Hepatocyte (in vitro differentiated cells): ENCODE data around the gene GIPC2. TPM values are rescaled to one million over a fixed set of nuclear protein-coding genes. Genes with fewer than 3 reads are reported as not detected.

ENCODE experiments used
- DNase-seq: peaks from one replicate; pipeline ENCODE4 v3.0.0-alpha.2; 2016; ENCODE audit warnings: low spot score
- H2AFZ ChIP-seq: fragments of 200-600 bp; sonication (generic); 2 replicates; pipeline ENCODE4 v1.6.0; 2016; ENCODE audit warnings: antibody characterized with exemption, mild to moderate bottlenecking
- H3K27ac ChIP-seq: fragments of 200-600 bp; sonication (generic); 2 replicates; pipeline ENCODE4 v1.5.1; 2016; ENCODE audit warnings: mild to moderate bottlenecking
- H3K27me3 ChIP-seq: fragments of 200-600 bp; sonication (generic); 2 replicates; pipeline ENCODE4 v1.6.1; 2016
- H3K36me3 ChIP-seq: fragments of 200-600 bp; sonication (generic); replicated peaks from 2 replicates; pipeline ENCODE4 v1.5.1; 2016; ENCODE audit warnings: low read depth; ENCODE audit not compliant: insufficient read depth
- H3K4me1 ChIP-seq: fragments of 200-600 bp; sonication (generic); 2 replicates; pipeline ENCODE4 v1.5.1; 2016; ENCODE audit warnings: mild to moderate bottlenecking, moderate library complexity; ENCODE audit not compliant: insufficient read depth
- H3K4me2 ChIP-seq: fragments of 200-600 bp; sonication (generic); 2 replicates; pipeline ENCODE4 v1.6.0; 2016
- H3K4me3 ChIP-seq: fragments of 200-600 bp; sonication (generic); 2 replicates; pipeline ENCODE4 v1.5.1; 2016; ENCODE audit warnings: mild to moderate bottlenecking
- H3K79me2 ChIP-seq: fragments of 200-600 bp; sonication (generic); 2 replicates; pipeline ENCODE4 v1.6.0; 2017; ENCODE audit warnings: mild to moderate bottlenecking
- H3K9me2 ChIP-seq: fragments of 200-600 bp; sonication (generic); replicated peaks from 2 replicates; pipeline ENCODE4 v1.6.0; 2017; ENCODE audit warnings: mild to moderate bottlenecking; ENCODE audit not compliant: insufficient read depth
- H3K9me3 ChIP-seq: fragments of 200-600 bp; sonication (generic); 2 replicates; pipeline ENCODE4 v1.5.1; 2016; ENCODE audit warnings: low read depth, mild to moderate bottlenecking
- H4K20me1 ChIP-seq: fragments of 200-600 bp; sonication (generic); 2 replicates; pipeline ENCODE4 v1.6.0; 2016; ENCODE audit warnings: mild to moderate bottlenecking; ENCODE audit not compliant: insufficient read depth, poor library complexity, severe bottlenecking
- CTCF ChIP-seq: fragments of 200-600 bp; sonication (generic); IDR thresholded peaks from 2 replicates; pipeline ENCODE4 v1.5.1; 2016; ENCODE audit warnings: antibody characterized with exemption, mild to moderate bottlenecking; ENCODE audit not compliant: poor library complexity
- EZH2 ChIP-seq: fragments of 200-600 bp; sonication (generic); IDR thresholded peaks from 2 replicates; pipeline ENCODE4 v1.6.1; 2016; ENCODE audit warnings: antibody characterized with exemption, mild to moderate bottlenecking, borderline replicate concordance
- EZH2phosphoT487 ChIP-seq: fragments of 200-600 bp; sonication (generic); IDR thresholded peaks from one replicate; pipeline ENCODE4 v1.6.1; 2018; ENCODE audit warnings: antibody characterized with exemption, mild to moderate bottlenecking, low read depth, moderate library complexity; ENCODE audit not compliant: unreplicated experiment, severe bottlenecking
- WGBS: methylation state at CpG from one replicate; pipeline ENCODE4 v1.1.6; 2016; ENCODE audit warnings: low lambda C conversion rate; ENCODE audit errors: missing lambda C conversion rate; 5-methylcytosine and 5-hydroxymethylcytosine counted together
- polyA plus RNA-seq: library from polyadenylated mRNA; unstranded; fragments of >200 nt; fragmentation: Nextera tagmentation; extraction: Ambion mirVana; gene quantifications from 2 replicates; pipeline ENCODE4 v1.2.1, GENCODE V29; 2016
- total RNA-seq: library from RNA; depleted of rRNA; stranded (reverse); fragments of >200 nt; gene quantifications from 2 replicates; pipeline ENCODE4 v1.2.3, GENCODE V29; 2014

Gene GIPC2
- total and polyA plus RNA-seq, 2 experiments from 2014 or later = 16.9 to 24.0 TPM

GRCh38 chr1:78136680-78137079 lies 90.9 kb downstream of the GIPC2 start:
- Histone ChIP-seq H3K9me3 (no peaks in the 10 kb centered on the region), H3K36me3 (no peaks in the 10 kb centered on the region), H3K4me1 (no peaks in the 10 kb centered on the region), H3K4me3 (no peak overlapping the region), H3K27me3 (no peaks in the 10 kb centered on the region), H3K4me2 (no peak overlapping the region), H3K27ac (no peak overlapping the region), H2AFZ (no peak overlapping the region), H4K20me1 (no peaks in the 10 kb centered on the region), H3K9me2 (no peaks in the 10 kb centered on the region), H3K79me2 (no peaks in the 10 kb centered on the region)
- no peak for DNase-seq
- 92% methylated on average over 1 of the region's 1 CpG for WGBS
- TF ChIP-seq EZH2 = no peak
- no peak for TF ChIP-seq CTCF
- no peak for TF ChIP-seq EZH2phosphoT487

GRCh38 chr1:78141531-78142231 lies 95.9 kb downstream of the GIPC2 start:
- H3K79me2 ChIP-seq = no peaks in the 10 kb centered on the region
- peak overlapping the region; percentile 76 for H3K27ac ChIP-seq
- H3K4me2 ChIP-seq = peak overlapping the region; percentile 30
- H3K9me2 ChIP-seq = no peaks in the 10 kb centered on the region
- H3K36me3 ChIP-seq = no peaks in the 10 kb centered on the region
- no peak overlapping the region for H3K4me3 ChIP-seq
- H3K4me1 ChIP-seq = no peaks in the 10 kb centered on the region
- no peaks in the 10 kb centered on the region for H4K20me1 ChIP-seq
- H3K9me3 ChIP-seq = no peaks in the 10 kb centered on the region
- H2AFZ ChIP-seq = no peak overlapping the region
- DNase-seq = peak; percentile 62
- TF ChIP-seq CTCF = no peak
- no peaks in the 10 kb centered on the region for H3K27me3 ChIP-seq
- 76% methylated on average over 3 of the region's 3 CpGs for WGBS

- Histone ChIP-seq H3K4me2 (no peak overlapping the region), H3K4me1 (no peaks in the 10 kb centered on the region), H3K27ac (no peak overlapping the region), H3K4me3 (no peak overlapping the region), H4K20me1 (no peaks in the 10 kb centered on the region), H3K36me3 (no peaks in the 10 kb centered on the region), H3K9me3 (no peaks in the 10 kb centered on the region), H3K79me2 (no peaks in the 10 kb centered on the region), H2AFZ (no peak overlapping the region), H3K27me3 (no peaks in the 10 kb centered on the region), H3K9me2 (no peaks in the 10 kb centered on the region)
- WGBS = 81% methylated on average over 4 of the region's 4 CpGs
- no peak for DNase-seq
- TF ChIP-seq EZH2 (no peak), EZH2phosphoT487 (no peak), CTCF (no peak)
These were observed 97.0 kb downstream of the GIPC2 start for GRCh38 chr1:78142736-78143135.
